Upper lobe of left lung (tissue), 4 donors: Measurements from ENCODE around the gene KIF26B.

ENCODE experiments used
- EP300 ChIP-seq, 4 donors: sonication (generic); formaldehyde crosslinking; IDR thresholded peaks; one replicate each; pipeline ENCODE4 v1.5.1; 2017; ENCODE audit warnings: antibody characterized with exemption in 4 of 4, control low read depth in 2 of 4
- POLR2A ChIP-seq, 4 donors: fragments of 450-650 bp; IDR thresholded peaks; one replicate each; pipeline ENCODE4 v1.5.1; 2016 to 2017; ENCODE audit warnings: antibody characterized with exemption in 4 of 4, mild to moderate bottlenecking in 2 of 4
- POLR2AphosphoS5 ChIP-seq, 2 donors: sonication (generic); formaldehyde crosslinking; IDR thresholded peaks; one replicate each; pipeline ENCODE4 v1.5.1; 2017; ENCODE audit warnings: antibody characterized with exemption in 2 of 2
- TF ChIP-seq, protein P1 (sequence below), 6 experiments: fragments of 450-650 bp in 4 of 6; fragments of 200-600 bp in 2 of 6; sonication (generic) in 2 of 6; IDR thresholded peaks; one replicate each; pipeline ENCODE4 v1.5.1; 2016 to 2019; ENCODE audit warnings: antibody characterized with exemption in 6 of 6

DNA sequence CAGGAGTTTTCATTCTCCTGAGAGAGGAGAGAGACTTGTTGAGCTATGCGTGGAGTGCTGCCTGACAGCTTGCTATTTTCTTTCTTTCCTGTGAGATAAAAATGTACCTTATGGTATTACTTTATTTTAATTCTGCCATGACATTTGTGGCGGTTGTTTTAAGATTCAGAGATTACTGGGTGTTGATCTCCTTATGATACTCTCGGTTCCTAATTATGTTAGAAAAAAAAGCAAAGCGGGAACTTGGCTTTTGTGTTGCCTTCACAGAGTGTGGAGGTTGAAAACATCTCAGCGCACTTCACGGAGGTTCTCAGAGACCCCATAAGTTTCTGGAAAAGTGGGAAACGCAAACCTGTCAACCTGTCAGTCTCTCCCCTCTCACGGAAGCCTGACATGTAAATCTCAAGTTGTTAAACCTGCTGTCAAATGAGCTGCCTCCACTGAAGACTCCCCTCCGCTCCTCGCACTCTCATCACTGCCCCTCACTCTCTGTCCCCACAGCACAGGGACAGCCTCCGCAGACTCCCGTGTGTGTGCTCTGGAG lies 405.6 kb downstream of the KIF26B start:
- TF ChIP-seq, protein P1, sequence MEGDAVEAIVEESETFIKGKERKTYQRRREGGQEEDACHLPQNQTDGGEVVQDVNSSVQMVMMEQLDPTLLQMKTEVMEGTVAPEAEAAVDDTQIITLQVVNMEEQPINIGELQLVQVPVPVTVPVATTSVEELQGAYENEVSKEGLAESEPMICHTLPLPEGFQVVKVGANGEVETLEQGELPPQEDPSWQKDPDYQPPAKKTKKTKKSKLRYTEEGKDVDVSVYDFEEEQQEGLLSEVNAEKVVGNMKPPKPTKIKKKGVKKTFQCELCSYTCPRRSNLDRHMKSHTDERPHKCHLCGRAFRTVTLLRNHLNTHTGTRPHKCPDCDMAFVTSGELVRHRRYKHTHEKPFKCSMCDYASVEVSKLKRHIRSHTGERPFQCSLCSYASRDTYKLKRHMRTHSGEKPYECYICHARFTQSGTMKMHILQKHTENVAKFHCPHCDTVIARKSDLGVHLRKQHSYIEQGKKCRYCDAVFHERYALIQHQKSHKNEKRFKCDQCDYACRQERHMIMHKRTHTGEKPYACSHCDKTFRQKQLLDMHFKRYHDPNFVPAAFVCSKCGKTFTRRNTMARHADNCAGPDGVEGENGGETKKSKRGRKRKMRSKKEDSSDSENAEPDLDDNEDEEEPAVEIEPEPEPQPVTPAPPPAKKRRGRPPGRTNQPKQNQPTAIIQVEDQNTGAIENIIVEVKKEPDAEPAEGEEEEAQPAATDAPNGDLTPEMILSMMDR (IDR thresholded peaks at IDR 0.05) = no peak
- TF ChIP-seq POLR2A (IDR thresholded peaks at IDR 0.05) = no peak
- no peak for TF ChIP-seq EP300 (IDR thresholded peaks at IDR 0.05)
- TF ChIP-seq POLR2AphosphoS5 (IDR thresholded peaks at IDR 0.05) = no peak
